ENCODE results near the gene PTPRR.

DNA sequence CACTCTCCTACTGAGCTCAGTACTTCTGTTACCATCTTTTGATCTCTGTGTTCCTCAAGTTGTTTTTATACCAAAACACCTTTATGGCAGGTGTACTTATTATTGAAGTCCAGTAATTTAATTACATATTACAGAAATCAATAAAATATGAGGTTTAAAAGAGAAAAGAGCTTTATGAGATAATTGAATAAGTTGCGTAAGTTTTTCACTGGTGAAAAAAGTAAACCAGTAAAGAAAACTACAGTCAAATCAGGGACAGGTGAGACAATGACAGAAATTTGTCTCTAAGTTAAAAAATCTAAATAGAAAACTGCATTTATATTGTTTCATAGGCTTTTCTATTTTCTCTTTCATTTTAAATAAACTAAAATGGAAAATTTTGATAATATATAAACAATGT lies 254.2 kb downstream of the PTPRR start:
- TF ChIP-seq, protein P1, sequence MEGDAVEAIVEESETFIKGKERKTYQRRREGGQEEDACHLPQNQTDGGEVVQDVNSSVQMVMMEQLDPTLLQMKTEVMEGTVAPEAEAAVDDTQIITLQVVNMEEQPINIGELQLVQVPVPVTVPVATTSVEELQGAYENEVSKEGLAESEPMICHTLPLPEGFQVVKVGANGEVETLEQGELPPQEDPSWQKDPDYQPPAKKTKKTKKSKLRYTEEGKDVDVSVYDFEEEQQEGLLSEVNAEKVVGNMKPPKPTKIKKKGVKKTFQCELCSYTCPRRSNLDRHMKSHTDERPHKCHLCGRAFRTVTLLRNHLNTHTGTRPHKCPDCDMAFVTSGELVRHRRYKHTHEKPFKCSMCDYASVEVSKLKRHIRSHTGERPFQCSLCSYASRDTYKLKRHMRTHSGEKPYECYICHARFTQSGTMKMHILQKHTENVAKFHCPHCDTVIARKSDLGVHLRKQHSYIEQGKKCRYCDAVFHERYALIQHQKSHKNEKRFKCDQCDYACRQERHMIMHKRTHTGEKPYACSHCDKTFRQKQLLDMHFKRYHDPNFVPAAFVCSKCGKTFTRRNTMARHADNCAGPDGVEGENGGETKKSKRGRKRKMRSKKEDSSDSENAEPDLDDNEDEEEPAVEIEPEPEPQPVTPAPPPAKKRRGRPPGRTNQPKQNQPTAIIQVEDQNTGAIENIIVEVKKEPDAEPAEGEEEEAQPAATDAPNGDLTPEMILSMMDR (IDR thresholded peaks at IDR 0.05) = no peak
- no peak for TF ChIP-seq POLR2A (IDR thresholded peaks at IDR 0.05)

All from breast epithelium (tissue), 3 donors.